Stimulated activated naive CD8-positive, alpha-beta T cell treated with anti-CD3 and anti-CD28 coated beads, Interleukin-15, Interleukin-2, amounts not matched to agents 100 ng/mL and 50 ng/mL, for 24 hours (primary cell): Measurements from ENCODE around the gene ZG16.
"Not testable (repeated sequence)": the region's sequence is repeated elsewhere in the genome, so short reads cannot be mapped to it uniquely, and the experiment has no call there.

Experiments
- H3K27ac Mint-ChIP-seq: one replicate; pipeline ENCODE4 v1.8.0; 2021; ENCODE audit warnings: mild to moderate bottlenecking, mixed read lengths
- H3K27me3 Mint-ChIP-seq: one replicate; pipeline ENCODE4 v1.8.0; 2021; ENCODE audit warnings: mixed read lengths
- H3K36me3 Mint-ChIP-seq: one replicate; pipeline ENCODE4 v1.8.0; 2021; ENCODE audit warnings: low read depth, mixed read lengths
- H3K4me1 Mint-ChIP-seq: one replicate; pipeline ENCODE4 v1.8.0; 2021; ENCODE audit warnings: low read depth, mixed read lengths
- H3K4me3 Mint-ChIP-seq: one replicate; pipeline ENCODE4 v1.8.0; 2021; ENCODE audit warnings: mild to moderate bottlenecking, mixed read lengths
- H3K9me3 Mint-ChIP-seq: one replicate; pipeline ENCODE4 v1.8.0; 2021; ENCODE audit warnings: mixed read lengths

ZG16 gene

DNA sequence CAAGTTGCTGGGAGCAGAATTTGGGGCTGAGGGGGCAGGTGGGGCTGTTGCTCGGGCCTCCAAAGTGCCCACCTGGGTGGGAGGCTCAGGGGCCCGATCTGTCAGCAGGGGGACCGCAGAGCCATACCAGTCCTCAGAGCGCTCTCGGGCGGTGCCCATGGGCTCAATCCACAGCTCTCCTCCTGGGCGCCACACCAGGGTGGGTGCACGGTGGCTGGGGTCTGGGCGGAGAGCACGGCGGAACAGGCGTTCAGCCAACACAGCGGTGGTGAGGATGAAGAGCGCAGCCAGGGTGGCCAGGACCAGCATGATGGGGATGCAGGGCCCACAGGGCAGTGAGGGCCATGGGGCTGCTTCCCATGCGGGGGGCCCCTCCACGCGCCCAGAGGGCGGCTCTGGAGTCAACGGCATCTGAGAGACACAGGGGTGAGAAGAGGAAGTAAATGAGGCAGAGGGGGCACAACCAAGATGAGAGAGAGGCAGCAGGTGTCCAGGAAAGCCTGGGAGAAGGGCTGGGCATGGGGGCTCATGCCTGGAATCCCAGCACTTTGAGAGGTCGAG, 33.4 kb upstream of the ZG16 start:
- H3K4me3 Mint-ChIP-seq = peak overlapping the region; percentile 97
- peaks cover 32% of the 10 kb centered on the region for H3K36me3 Mint-ChIP-seq
- H3K4me1 Mint-ChIP-seq = peaks cover 84% of the 10 kb centered on the region
- no peaks in the 10 kb centered on the region for H3K9me3 Mint-ChIP-seq
- H3K27ac Mint-ChIP-seq = peak overlapping the region; percentile 99
- H3K27me3 Mint-ChIP-seq = no peaks in the 10 kb centered on the region

GRCh38 chr16:29745121-29745852, 32.8 kb upstream of the ZG16 start:
- H3K4me1 Mint-ChIP-seq = peaks cover 77% of the 10 kb centered on the region
- peaks cover 32% of the 10 kb centered on the region for H3K36me3 Mint-ChIP-seq
- H3K27ac Mint-ChIP-seq = peak overlapping the region; percentile 99
- H3K27me3 Mint-ChIP-seq = no peaks in the 10 kb centered on the region
- peak overlapping the region; percentile 97 for H3K4me3 Mint-ChIP-seq
- H3K9me3 Mint-ChIP-seq = no peaks in the 10 kb centered on the region

GRCh38 chr16:29745853-29746345, 32.2 kb upstream of the ZG16 start, which contains the start of gene C16orf54:
Gene C16orf54, minus strand, starts transcription at chr16:29745990. Its CDS starts 1,039 bp downstream, at chr16:29744951.
- H3K27ac Mint-ChIP-seq = peak within 1 kb of the TSS; percentile 99
- no peaks in the 10 kb centered on the region for H3K9me3 Mint-ChIP-seq
- peaks cover 71% of the 10 kb centered on the region for H3K4me1 Mint-ChIP-seq
- peaks cover 32% of the 10 kb centered on the region for H3K36me3 Mint-ChIP-seq
- H3K27me3 Mint-ChIP-seq = no peaks in the 10 kb centered on the region
- peak within 1 kb of the TSS; percentile 97 for H3K4me3 Mint-ChIP-seq

GRCh38 chr16:29746518-29746917, 31.5 kb upstream of the ZG16 start:
- H3K27ac Mint-ChIP-seq = peak overlapping the region; percentile 99
- H3K9me3 Mint-ChIP-seq, H3K27me3 Mint-ChIP-seq: not testable (repeated sequence)
- H3K4me1 Mint-ChIP-seq = peaks cover 65% of the 10 kb centered on the region
- H3K4me3 Mint-ChIP-seq = peak overlapping the region; percentile 97
- peaks cover 32% of the 10 kb centered on the region for H3K36me3 Mint-ChIP-seq

- H3K36me3 Mint-ChIP-seq = peaks cover 22% of the 10 kb centered on the region
- peaks cover 48% of the 10 kb centered on the region for H3K4me1 Mint-ChIP-seq
- no peaks in the 10 kb centered on the region for H3K27me3 Mint-ChIP-seq
- H3K9me3 Mint-ChIP-seq = no peaks in the 10 kb centered on the region
- no peak overlapping the region for H3K27ac Mint-ChIP-seq
- H3K4me3 Mint-ChIP-seq = no peak overlapping the region
These were observed 29.9 kb upstream of the ZG16 start for GRCh38 chr16:29747947-29748759.

DNA sequence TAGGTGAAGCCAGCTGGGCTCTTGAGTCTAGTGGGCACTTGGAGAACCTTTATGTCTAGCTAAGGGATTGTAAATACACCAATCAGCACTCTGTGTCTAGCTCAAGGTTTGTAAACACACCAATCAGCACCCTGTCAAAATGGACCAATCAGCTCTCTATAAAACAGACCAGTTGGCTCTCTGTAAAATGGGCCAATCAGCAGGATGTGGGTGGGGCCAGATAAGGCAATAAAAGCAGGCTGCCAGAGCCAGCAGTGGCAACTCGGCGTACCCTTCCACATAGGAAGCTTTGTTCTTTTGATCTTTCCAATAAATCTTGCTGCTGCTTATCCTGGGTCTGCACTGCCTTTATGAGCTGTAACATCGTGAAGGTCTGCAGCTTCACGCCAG, 29.3 kb upstream of the ZG16 start:
- not testable (repeated sequence) for H3K9me3 Mint-ChIP-seq, H3K27ac Mint-ChIP-seq, H3K27me3 Mint-ChIP-seq, H3K4me3 Mint-ChIP-seq
- Mint-ChIP-seq H3K36me3 (peaks cover 16% of the 10 kb centered on the region), H3K4me1 (peaks cover 42% of the 10 kb centered on the region)

DNA sequence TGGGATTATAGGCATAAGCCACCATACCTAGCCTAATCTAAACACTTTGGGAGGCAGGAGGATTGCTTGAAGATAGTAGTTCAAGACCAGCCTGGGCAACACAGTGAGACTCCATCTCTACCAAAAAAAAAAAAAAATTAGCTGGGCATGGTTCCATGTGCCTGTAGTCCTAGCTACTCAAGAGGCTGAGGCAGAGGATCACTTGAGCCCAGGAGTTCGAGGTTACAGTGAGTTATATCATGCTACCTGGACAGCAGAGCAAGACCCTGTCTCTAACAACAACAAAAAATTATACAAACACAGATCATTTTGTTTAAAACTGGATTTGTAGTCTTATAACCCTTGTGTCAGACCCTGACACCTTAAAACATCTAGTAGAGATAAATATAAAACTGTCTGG, 24.5 kb upstream of the ZG16 start:
- Mint-ChIP-seq H3K9me3 (no peaks in the 10 kb centered on the region), H3K4me1 (peaks cover 27% of the 10 kb centered on the region), H3K4me3 (no peak overlapping the region), H3K27ac (no peak overlapping the region), H3K36me3 (peaks cover 5% of the 10 kb centered on the region), H3K27me3 (no peaks in the 10 kb centered on the region)

GRCh38 chr16:29756654-29757053, 21.4 kb upstream of the ZG16 start:
- Mint-ChIP-seq H3K27ac (no peak overlapping the region), H3K4me1 (peaks cover 23% of the 10 kb centered on the region), H3K27me3 (no peaks in the 10 kb centered on the region), H3K36me3 (no peaks in the 10 kb centered on the region), H3K9me3 (no peaks in the 10 kb centered on the region), H3K4me3 (no peak overlapping the region)

DNA sequence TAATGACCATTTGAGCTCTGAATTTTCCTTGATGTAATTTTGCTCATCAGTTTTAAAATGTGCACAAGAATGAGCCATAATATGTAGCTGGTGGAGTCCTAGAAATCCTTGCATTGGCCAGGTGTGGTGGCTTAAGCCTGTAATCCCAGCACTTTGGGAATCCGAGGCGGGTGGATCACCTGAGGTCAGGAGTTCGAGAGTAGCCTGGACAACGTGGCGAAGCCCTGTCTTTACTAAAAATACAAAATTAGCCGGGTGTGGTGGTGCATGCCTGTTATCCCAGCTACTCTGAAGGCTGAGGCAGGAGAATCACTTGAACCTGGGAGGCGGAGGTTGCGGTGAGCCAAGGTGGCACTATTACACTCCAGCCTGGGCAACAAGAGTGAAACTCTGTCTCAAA, 21.0 kb upstream of the ZG16 start:
- not testable (repeated sequence) for H3K36me3 Mint-ChIP-seq, H3K9me3 Mint-ChIP-seq, H3K4me3 Mint-ChIP-seq, H3K27ac Mint-ChIP-seq, H3K27me3 Mint-ChIP-seq
- H3K4me1 Mint-ChIP-seq = peaks cover 23% of the 10 kb centered on the region

GRCh38 chr16:29757950-29758466, 20.0 kb upstream of the ZG16 start:
- H3K9me3 Mint-ChIP-seq = no peaks in the 10 kb centered on the region
- no peak overlapping the region for H3K27ac Mint-ChIP-seq
- no peak overlapping the region for H3K4me3 Mint-ChIP-seq
- no peaks in the 10 kb centered on the region for H3K27me3 Mint-ChIP-seq
- peaks cover 23% of the 10 kb centered on the region for H3K4me1 Mint-ChIP-seq
- no peaks in the 10 kb centered on the region for H3K36me3 Mint-ChIP-seq

DNA sequence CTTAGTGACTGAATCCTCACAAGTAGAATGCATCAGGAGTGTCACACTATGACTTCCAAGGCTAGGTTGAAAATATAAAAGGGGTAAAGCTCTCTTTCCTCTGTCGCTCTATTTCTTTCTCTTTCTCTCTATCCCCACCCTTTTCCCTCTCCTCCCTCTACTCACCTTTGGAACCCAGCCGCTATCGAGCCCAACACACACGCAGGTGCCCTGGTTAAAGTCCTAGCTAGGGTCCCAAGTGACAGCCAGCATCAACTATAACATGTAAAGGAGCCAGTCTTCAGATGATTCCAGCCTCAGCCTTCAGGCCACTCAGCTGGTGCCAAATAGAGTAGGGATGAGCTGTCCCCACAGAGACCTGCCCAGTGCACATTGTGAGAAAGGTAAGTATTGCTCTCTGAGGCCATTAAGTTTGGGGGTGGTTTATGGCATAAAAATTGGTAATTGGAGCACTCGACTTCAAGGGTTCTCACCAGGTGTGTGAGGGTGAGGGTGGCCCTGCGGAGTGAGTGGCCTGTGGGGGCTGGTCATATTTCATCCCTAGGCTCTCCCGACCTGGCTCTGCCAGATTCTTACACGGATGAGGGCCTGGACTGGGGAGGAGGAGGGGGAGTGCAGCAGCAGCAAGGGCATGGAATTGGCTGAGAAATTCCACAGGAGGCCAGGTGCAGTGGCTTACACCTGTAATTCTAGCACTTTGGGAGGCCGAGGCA, 17.3 kb upstream of the ZG16 start:
- H3K27ac Mint-ChIP-seq = no peak overlapping the region
- peaks cover 11% of the 10 kb centered on the region for H3K4me1 Mint-ChIP-seq

GRCh38 chr16:29761280-29761651, 16.8 kb upstream of the ZG16 start:
- not testable (repeated sequence) for H3K9me3 Mint-ChIP-seq, H3K36me3 Mint-ChIP-seq, H3K4me1 Mint-ChIP-seq, H3K27ac Mint-ChIP-seq, H3K27me3 Mint-ChIP-seq, H3K4me3 Mint-ChIP-seq

More for the DNA sequence above, 17.3 kb upstream of the ZG16 start:
- Mint-ChIP-seq H3K36me3 (no peaks in the 10 kb centered on the region), H3K27me3 (no peaks in the 10 kb centered on the region), H3K4me3 (no peak overlapping the region), H3K9me3 (no peaks in the 10 kb centered on the region)

GRCh38 chr16:29761882-29762281, 16.2 kb upstream of the ZG16 start:
- H3K36me3 Mint-ChIP-seq = no peaks in the 10 kb centered on the region
- H3K9me3 Mint-ChIP-seq = no peaks in the 10 kb centered on the region
- no peak overlapping the region for H3K4me3 Mint-ChIP-seq
- H3K27ac Mint-ChIP-seq = no peak overlapping the region
- H3K4me1 Mint-ChIP-seq = peaks cover 3% of the 10 kb centered on the region
- no peaks in the 10 kb centered on the region for H3K27me3 Mint-ChIP-seq

GRCh38 chr16:29763326-29763725, 14.7 kb upstream of the ZG16 start:
- no peaks in the 10 kb centered on the region for H3K4me1 Mint-ChIP-seq
- peak overlapping the region; percentile 31 for H3K27ac Mint-ChIP-seq

More at GRCh38 chr16:29763326-29763725, 14.7 kb upstream of the ZG16 start:
- H3K36me3 Mint-ChIP-seq = no peaks in the 10 kb centered on the region
- no peaks in the 10 kb centered on the region for H3K9me3 Mint-ChIP-seq
- H3K27me3 Mint-ChIP-seq = no peaks in the 10 kb centered on the region
- H3K4me3 Mint-ChIP-seq = no peak overlapping the region
